DMS153 treated with DMSO at 0.1 percent for 48 hours (cell line): ENCODE measurements around the gene RSPO1.

Experiments
- DNase-seq: peaks from one replicate; lab custom pipeline; 2025; ENCODE audit not compliant: unreplicated experiment; lab: John Stamatoyannopoulos, UW

The RSPO1 gene

GRCh38 chr1:37570528-37571334 lies 64.0 kb downstream of the RSPO1 start:
- DNase-seq = no peak

GRCh38 chr1:37567023-37567422 lies 67.7 kb downstream of the RSPO1 start:
- no peak for DNase-seq

- no peak for DNase-seq
Observed at GRCh38 chr1:37564892-37565291, 69.8 kb downstream of the RSPO1 start.

- no peak for DNase-seq
Observed at GRCh38 chr1:37562984-37563383, 71.7 kb downstream of the RSPO1 start.
